Endometrium (tissue), 2 donors: ENCODE results near the gene BAD.
A peak's percentile ranks its signal among the peaks of the same experiment; 100 is the strongest.
"Not testable (repeated sequence)": the region's sequence is repeated elsewhere in the genome, so short reads cannot be mapped to it uniquely, and the experiment has no call there.

Experiments used
- FAIRE-seq: peaks from 2 replicates; lab custom pipeline; 2012; peaks lifted over from hg19 to GRCh38; lab: Jason Lieb, UNC
- donor health status: control.
- donor health status: control.

BAD gene

GRCh38 chr11:64284048-64284961, at the start of gene BAD:
TSS of gene BAD (minus strand) at chr11:64284665. CDS start at chr11:64284368, 297 bp downstream.
- peak; percentile 74 for FAIRE-seq

DNA sequence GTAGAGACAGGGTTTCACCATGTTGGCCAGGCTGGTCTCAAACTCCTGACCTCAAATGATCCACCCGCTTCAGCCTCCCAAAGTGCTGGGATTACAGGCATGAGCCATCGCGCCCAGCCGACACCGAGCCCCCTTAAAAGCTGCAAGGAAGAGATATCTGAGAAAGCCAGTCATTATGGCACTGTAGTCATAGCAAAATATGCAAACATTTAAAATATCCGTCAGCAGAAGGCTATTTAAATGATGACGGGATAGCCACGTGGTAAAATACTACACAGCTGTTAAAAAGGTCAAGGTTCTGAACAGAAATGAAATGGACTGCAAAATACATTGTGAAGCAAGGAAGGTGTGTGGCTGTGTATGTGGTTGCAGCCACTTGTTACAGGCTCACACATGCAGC, 49.1 kb upstream of the BAD start:
- no peak for FAIRE-seq

DNA sequence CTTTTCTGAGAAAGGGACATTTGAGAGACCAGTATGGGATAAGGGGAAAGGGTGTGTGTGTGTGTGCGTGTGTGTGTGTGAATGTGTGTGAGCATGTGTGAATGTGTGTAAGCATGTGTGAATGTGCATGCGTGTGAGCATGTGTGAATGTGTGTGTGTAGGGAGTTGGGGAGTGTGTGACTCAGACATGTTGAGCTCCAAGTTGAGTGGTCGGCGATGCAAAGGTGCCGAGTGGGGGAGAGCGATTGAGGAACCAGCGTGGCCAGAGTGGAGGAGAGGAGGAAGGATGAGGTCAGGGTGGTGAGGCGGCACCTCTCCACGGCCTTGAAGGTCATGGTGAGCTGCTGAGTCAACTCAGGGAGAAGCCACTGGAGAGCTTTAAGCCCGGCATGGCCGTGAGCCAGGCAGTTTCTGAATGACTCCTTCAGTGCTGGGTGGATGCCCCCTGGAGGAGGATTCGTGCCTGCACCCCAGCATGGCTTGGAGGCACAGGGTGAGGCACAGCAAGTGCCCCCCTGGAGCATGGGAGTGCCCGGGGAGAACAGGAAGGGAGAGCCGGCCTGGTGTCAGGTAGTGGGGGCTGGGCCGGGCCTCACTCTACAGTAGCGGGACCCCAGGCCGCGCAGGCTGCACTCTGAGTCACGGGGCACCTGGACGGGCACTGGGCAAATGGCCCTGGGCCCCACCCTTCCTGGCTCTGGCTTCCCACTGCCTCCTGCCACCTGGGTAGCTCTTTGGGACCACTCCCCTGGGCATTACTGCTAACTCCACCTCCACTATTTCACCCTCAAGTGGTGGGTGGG, 47.3 kb upstream of the BAD start:
- FAIRE-seq, result no peak

GRCh38 chr11:64330888-64331287, 46.4 kb upstream of the BAD start:
- FAIRE-seq, result no peak

GRCh38 chr11:64327993-64328392, 43.5 kb upstream of the BAD start:
- no peak for FAIRE-seq

DNA sequence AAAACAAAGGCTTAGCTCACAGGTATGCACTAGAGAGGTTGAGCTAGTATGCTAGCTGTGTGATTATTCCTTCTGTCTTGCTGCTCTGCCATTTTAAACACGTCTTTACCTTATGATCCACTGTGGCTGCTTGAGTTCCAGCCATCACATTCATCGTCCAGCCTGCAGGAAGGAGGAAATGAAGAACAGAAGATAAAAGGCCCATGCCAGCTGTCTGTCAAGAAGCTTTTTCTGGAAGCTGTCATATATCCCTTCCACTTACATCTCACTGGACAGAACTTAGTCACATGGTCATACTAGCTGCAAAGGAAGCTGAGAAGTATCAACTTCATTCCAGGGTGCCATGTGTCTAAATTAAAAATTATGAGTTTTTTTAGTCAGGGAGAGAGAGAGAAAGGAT, 42.9 kb upstream of the BAD start:
- no peak for FAIRE-seq

DNA sequence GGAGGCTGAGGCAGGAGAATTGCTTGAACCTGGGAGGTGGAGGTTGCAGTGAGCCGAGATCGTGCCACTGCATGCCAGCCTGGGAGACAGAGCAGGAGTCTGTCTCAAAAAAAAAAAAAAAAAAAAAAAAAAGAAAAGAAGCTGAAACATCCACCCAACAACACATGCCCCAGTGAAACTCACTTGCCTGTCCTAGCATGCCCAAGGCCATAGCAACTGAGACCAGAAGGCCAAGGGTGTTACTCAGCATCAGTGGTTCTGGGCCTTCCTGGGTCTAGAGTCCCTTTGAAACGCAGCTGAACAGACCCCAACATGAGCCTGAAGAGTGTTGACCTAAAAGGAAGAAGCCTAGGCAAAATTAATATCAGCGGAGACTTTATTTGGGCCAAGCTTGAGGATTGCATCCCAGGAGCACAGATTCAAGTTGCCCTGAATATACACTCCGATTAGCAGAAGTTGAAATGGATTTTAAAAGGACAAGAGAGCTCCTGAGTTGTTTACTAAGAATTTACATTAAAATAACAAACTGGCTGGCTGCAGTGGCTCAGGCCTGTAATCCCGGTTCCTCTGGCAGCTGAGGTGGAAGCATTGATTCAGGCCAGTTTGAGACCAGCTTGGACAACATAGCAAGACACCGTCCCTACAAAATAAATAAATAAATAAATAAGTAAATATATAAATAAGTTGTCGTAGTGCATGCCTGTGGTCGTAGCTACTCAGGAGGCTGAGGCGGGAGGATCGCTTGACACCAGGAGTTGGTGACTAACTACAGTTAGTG, 40.4 kb upstream of the BAD start:
- no peak for FAIRE-seq

- not testable (repeated sequence) for FAIRE-seq
These were observed 39.5 kb upstream of the BAD start for GRCh38 chr11:64323984-64324383.

DNA sequence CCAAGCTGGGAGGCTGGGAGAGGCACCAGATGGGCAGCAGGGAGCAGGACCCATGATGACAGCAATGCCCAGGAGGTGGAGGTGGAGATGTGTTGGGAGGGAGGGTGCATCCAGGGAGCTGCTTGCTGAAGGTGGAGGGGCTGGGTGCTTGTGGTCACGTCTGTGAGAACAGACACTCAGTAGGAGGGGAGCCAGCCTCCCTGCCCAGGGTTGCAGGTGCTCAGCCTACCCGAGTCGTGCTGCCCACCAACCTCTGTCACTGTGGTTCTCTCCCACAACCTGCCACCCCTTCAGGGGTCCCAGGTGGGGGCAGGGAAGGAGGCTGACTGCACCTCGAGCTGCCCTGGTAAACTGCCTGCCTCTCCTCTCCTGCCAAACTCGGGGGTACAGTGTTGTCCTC, 38.9 kb upstream of the BAD start:
- FAIRE-seq, result no peak

- FAIRE-seq, result no peak
These were observed 38.4 kb upstream of the BAD start for GRCh38 chr11:64322925-64323260.

- FAIRE-seq, result no peak
These were observed 37.1 kb upstream of the BAD start for GRCh38 chr11:64321533-64321932.

DNA sequence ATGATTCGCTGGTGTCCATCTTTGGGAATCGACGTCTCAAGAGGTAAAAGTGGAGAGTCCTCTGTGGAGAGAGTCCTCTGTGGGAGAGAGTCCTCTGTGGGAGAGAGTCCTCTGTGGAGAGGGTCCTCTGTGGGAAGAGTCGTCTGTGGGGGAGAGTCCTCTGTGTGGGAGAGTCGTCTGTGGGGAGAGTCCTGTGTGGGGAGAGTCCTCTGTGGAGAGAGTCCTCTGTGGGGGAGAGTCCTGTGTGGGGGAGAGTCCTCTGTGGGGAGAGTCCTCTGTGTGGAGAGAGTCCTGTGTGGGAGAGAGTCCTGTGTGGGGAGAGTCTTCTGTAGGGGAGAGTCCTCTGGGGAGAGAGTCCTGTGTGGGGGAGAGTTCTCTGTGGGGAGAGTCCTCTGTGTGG, 36.6 kb upstream of the BAD start:
- no peak for FAIRE-seq

GRCh38 chr11:64320556-64320955, 36.1 kb upstream of the BAD start:
- no peak for FAIRE-seq

DNA sequence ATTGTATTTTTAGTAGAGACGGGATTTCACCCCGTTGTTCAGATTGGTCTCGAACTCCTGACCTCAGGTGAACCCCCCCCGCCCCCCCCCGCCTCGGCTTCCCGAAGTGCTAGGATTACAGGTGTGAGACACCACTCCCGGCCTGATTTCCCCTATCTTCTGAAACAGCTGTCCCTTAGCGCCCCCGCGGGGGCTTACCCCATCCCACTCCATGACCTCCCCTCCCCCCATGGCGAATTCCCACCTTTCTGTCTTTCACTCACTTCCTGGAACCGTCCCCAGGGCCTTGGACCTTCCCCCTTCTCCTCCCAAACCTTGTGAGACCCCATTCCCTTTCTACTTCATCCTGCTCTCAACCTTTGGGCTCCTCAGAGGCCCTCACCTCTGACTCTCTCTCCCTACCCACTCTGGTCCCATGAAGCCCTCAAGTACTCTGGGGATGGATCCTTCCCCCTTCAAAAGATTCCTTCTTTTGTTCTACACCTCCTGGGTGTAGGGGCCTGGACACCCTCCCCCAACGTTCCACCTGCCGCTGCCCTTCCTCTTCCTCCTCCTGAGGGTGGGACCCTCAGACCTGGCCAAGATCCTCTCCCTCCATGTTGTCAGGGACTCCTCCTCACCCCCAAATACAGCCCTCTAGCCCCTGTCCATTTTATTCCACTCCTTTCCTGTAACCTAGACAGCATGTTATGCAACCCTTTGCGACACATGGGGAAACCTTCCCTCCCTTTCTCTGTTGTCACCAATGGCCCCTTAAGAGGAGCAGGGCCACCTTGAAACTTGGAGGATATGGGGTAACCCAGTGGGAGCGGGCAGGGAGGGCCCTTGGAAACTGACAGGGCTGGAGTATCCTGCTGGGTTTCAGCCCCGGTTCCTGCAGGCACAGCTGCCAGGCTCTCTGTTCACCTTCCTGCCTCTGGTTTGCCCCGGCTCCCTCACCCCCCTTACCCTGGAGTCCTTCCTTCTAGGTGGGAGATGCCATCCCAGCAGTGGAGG, 34.6 kb upstream of the BAD start:
- no peak for FAIRE-seq

DNA sequence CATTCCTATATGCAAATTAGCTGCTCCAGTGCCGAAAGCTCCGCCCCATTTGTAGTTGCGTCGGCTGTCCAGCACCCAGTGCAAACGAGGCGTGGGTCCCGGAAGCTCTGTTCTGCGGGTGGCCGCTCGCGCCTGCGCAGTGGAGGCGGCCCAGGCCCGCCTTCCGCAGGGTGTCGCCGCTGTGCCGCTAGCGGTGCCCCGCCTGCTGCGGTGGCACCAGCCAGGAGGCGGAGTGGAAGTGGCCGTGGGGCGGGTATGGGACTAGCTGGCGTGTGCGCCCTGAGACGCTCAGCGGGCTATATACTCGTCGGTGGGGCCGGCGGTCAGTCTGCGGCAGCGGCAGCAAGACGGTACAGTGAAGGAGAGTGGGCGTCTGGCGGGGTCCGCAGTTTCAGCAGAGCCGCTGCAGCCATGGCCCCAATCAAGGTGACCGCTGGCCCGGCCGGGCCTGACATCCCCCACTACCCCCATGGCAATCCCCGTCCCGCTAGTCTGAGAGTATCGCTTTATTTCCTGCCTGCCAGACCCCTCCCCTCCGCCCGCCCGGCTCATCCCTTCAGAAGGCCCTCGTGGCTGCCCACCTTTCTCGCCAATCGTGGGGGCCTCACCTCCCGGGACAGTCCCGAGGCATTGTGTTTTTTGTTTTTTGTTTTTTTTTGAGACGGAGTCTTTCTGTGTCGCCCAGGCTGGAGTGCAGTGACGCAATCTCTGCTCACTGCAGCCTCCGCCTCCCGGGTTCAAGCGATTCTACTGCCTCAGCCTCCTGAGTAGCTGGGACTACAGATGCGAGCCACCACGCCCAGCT, 33.7 kb upstream of the BAD start, which contains the start of gene PRDX5:
TSS of gene PRDX5 (plus strand) at position 161 of the 805 bp plus-strand sequence. CDS start at position 256, 95 bp downstream.
- FAIRE-seq, result peak; percentile 15

GRCh38 chr11:64317325-64317960, 33.0 kb upstream of the BAD start, which contains the start of gene TRMT112:
TSS of gene TRMT112 (minus strand) at chr11:64317559. CDS start at chr11:64317526, 33 bp downstream.
- peak; percentile 91 for FAIRE-seq

DNA sequence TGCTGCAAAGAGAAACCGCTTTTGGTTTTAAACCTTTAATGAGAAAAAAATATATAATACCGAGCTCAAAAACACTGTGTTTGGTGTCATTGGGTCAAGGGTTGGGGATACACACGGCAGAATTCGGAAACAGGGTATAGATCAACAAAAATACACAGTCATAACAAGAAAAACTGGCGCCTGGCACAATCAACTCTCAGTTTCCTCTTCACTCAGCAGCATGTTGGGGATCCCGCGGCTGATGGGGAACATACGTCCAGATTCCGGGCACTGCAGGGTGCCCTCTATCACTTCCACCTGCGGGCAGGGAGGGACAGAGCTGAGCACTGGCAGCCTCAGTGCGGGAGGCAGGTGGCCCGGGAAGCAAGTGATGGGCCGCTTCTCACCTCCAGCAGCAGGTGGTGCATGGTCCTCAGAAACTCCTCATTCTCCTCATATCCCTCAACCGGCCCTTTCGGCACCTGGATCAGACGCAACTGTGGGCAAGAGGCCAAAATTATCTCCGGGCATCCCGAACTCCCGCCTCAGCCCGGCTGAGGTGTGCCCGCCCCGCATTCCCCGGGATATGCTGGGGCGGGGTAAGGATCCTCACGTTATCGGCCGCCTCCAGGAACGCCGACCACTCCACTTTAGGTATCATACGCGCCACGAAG, 32.3 kb upstream of the BAD start:
- no peak for FAIRE-seq

- FAIRE-seq, result not testable (repeated sequence)
These were observed 31.4 kb upstream of the BAD start for GRCh38 chr11:64315667-64316526.
